HEK293 (cell line): Measurements from ENCODE around the gene ITIH3.

ENCODE experiments used
- GLIS1 ChIP-seq: fragments of 450-650 bp; formaldehyde crosslinking; IDR thresholded peaks from 2 replicates; pipeline ENCODE4 v1.5.1; 2016; ENCODE audit warnings: missing biosample characterization, missing genetic modification characterization
- KLF1 ChIP-seq: fragments of 450-650 bp; formaldehyde crosslinking; IDR thresholded peaks from 2 replicates; pipeline ENCODE4 v1.5.1; 2016; ENCODE audit warnings: missing biosample characterization, missing genetic modification characterization
- MEIS1 ChIP-seq: sonication (generic); formaldehyde crosslinking; IDR thresholded peaks from 2 replicates; pipeline ENCODE4 v1.8.1; 2022; ENCODE audit warnings: missing genetic modification reagents, mild to moderate bottlenecking, borderline replicate concordance
- PATZ1 ChIP-seq: fragments of 450-650 bp; formaldehyde crosslinking; IDR thresholded peaks from 2 replicates; pipeline ENCODE4 v1.5.1; 2016; ENCODE audit warnings: missing biosample characterization, missing genetic modification characterization
- PRDM4 ChIP-seq: fragments of 450-650 bp; formaldehyde crosslinking; IDR thresholded peaks from 2 replicates; pipeline ENCODE4 v1.5.1; 2017; ENCODE audit warnings: missing biosample characterization, missing genetic modification characterization
- RBAK ChIP-seq: fragments of 450-650 bp; formaldehyde crosslinking; IDR thresholded peaks from 2 replicates; pipeline ENCODE4 v1.5.1; 2016; ENCODE audit warnings: missing biosample characterization, missing genetic modification characterization
- SP2 ChIP-seq: fragments of 450-650 bp; formaldehyde crosslinking; IDR thresholded peaks from 2 replicates; pipeline ENCODE4 v1.5.1; 2016; ENCODE audit warnings: missing biosample characterization, missing genetic modification characterization
- TRIM28 ChIP-seq: IDR thresholded peaks from 2 replicates; pipeline ENCODE4 v1.6.1; 2011; ENCODE audit warnings: low read length, control low read depth, borderline replicate concordance
- ZBTB20 ChIP-seq: fragments of 450-650 bp; formaldehyde crosslinking; IDR thresholded peaks from 2 replicates; pipeline ENCODE4 v1.5.1; 2016; ENCODE audit warnings: missing biosample characterization, missing genetic modification characterization
- ZBTB21 ChIP-seq: fragments of 450-650 bp; formaldehyde crosslinking; IDR thresholded peaks from 2 replicates; pipeline ENCODE4 v1.5.1; 2017; ENCODE audit warnings: missing biosample characterization, missing genetic modification characterization
- ZBTB48 ChIP-seq: fragments of 450-650 bp; formaldehyde crosslinking; IDR thresholded peaks from 2 replicates; pipeline ENCODE4 v1.5.1; 2016; ENCODE audit warnings: missing biosample characterization, missing genetic modification characterization
- ZBTB8A ChIP-seq: fragments of 450-650 bp; formaldehyde crosslinking; IDR thresholded peaks from 2 replicates; pipeline ENCODE4 v1.5.1; 2016; ENCODE audit warnings: missing biosample characterization, missing genetic modification characterization
- ZFP41 ChIP-seq: fragments of 450-650 bp; formaldehyde crosslinking; IDR thresholded peaks from 2 replicates; pipeline ENCODE4 v1.5.1; 2016; ENCODE audit warnings: missing biosample characterization, missing genetic modification characterization, borderline replicate concordance
- ZNF112 ChIP-seq: fragments of 450-650 bp; formaldehyde crosslinking; IDR thresholded peaks from 2 replicates; pipeline ENCODE4 v1.5.0; 2017; ENCODE audit warnings: missing biosample characterization, missing genetic modification characterization
- ZNF132 ChIP-seq: fragments of 450-650 bp; formaldehyde crosslinking; IDR thresholded peaks from 2 replicates; pipeline ENCODE4 v1.5.1; 2017; ENCODE audit warnings: missing biosample characterization, missing genetic modification characterization, borderline replicate concordance
- ZNF211 ChIP-seq: fragments of 450-650 bp; formaldehyde crosslinking; IDR thresholded peaks from 2 replicates; pipeline ENCODE4 v1.5.1; 2016; ENCODE audit warnings: low read depth, missing biosample characterization, missing genetic modification characterization
- ZNF214 ChIP-seq: fragments of 450-650 bp; formaldehyde crosslinking; IDR thresholded peaks from 2 replicates; pipeline ENCODE4 v1.5.1; 2017; ENCODE audit warnings: missing biosample characterization, mild to moderate bottlenecking, missing genetic modification characterization, borderline replicate concordance
- ZNF223 ChIP-seq: fragments of 450-650 bp; formaldehyde crosslinking; IDR thresholded peaks from 2 replicates; pipeline ENCODE4 v1.5.1; 2016; ENCODE audit warnings: missing biosample characterization, missing genetic modification characterization
- ZNF23 ChIP-seq: fragments of 450-650 bp; formaldehyde crosslinking; IDR thresholded peaks from 2 replicates; pipeline ENCODE4 v1.5.1; 2016; ENCODE audit warnings: missing biosample characterization, missing genetic modification characterization, borderline replicate concordance
- ZNF274 ChIP-seq, 2 experiments: fragments of 200-500 bp in 1 of 2; fragments of 450-650 bp in 1 of 2; sonication (Bioruptor generic) in 1 of 2; formaldehyde crosslinking in 1 of 2; IDR thresholded peaks; 2 replicates each; pipeline versions ENCODE4 v1.5.1 to v1.6.1; 2014 to 2016; ENCODE audit warnings: borderline replicate concordance in 1 of 2, inconsistent platforms in 1 of 2, low read length in 1 of 2, missing biosample characterization in 1 of 2, missing genetic modification characterization in 1 of 2
- ZNF302 ChIP-seq: fragments of 450-650 bp; formaldehyde crosslinking; IDR thresholded peaks from 2 replicates; pipeline ENCODE4 v1.5.1; 2016; ENCODE audit warnings: missing biosample characterization, missing genetic modification characterization, low read depth
- ZNF311 ChIP-seq: fragments of 450-650 bp; formaldehyde crosslinking; IDR thresholded peaks from 2 replicates; pipeline ENCODE4 v1.5.1; 2017; ENCODE audit warnings: missing biosample characterization, missing genetic modification characterization, borderline replicate concordance
- ZNF335 ChIP-seq: fragments of 450-650 bp; formaldehyde crosslinking; conservative IDR thresholded peaks from 2 replicates; pipeline ENCODE4 v1.5.1; 2016; ENCODE audit warnings: missing biosample characterization, missing genetic modification characterization
- ZNF341 ChIP-seq: fragments of 450-650 bp; formaldehyde crosslinking; IDR thresholded peaks from 2 replicates; pipeline ENCODE4; 2016; ENCODE audit warnings: low read depth, missing biosample characterization, missing genetic modification characterization
- ZNF37A ChIP-seq: fragments of 450-650 bp; IDR thresholded peaks from 2 replicates; pipeline ENCODE4 v1.5.1; 2018; ENCODE audit warnings: missing biosample characterization, missing genetic modification characterization
- ZNF391 ChIP-seq: fragments of 450-650 bp; formaldehyde crosslinking; IDR thresholded peaks from 2 replicates; pipeline ENCODE4 v1.5.1; 2016; ENCODE audit warnings: low read depth, missing biosample characterization, missing genetic modification characterization, borderline replicate concordance
- ZNF394 ChIP-seq: fragments of 450-650 bp; formaldehyde crosslinking; IDR thresholded peaks from 2 replicates; pipeline ENCODE4 v1.5.1; 2016; ENCODE audit warnings: missing biosample characterization, missing genetic modification characterization, mild to moderate bottlenecking, moderate library complexity, borderline replicate concordance
- ZNF555 ChIP-seq: fragments of 450-650 bp; formaldehyde crosslinking; conservative IDR thresholded peaks from 2 replicates; pipeline ENCODE4 v1.5.1; 2017; ENCODE audit warnings: missing biosample characterization, mild to moderate bottlenecking, missing genetic modification characterization, inconsistent platforms
- ZNF560 ChIP-seq: fragments of 450-650 bp; formaldehyde crosslinking; IDR thresholded peaks from 2 replicates; pipeline ENCODE4 v1.5.1; 2017; ENCODE audit warnings: missing biosample characterization, missing genetic modification characterization, borderline replicate concordance
- ZNF596 ChIP-seq: fragments of 450-650 bp; IDR thresholded peaks from 2 replicates; pipeline ENCODE4 v1.5.0; 2018; ENCODE audit warnings: missing biosample characterization, mild to moderate bottlenecking, missing genetic modification characterization, moderate library complexity
- ZNF600 ChIP-seq: fragments of 450-650 bp; formaldehyde crosslinking; IDR thresholded peaks from 2 replicates; pipeline ENCODE4 v1.5.1; 2016; ENCODE audit warnings: missing biosample characterization, missing genetic modification characterization
- ZNF629 ChIP-seq: fragments of 450-650 bp; formaldehyde crosslinking; IDR thresholded peaks from 2 replicates; pipeline ENCODE4 v1.5.1; 2017; ENCODE audit warnings: missing biosample characterization, missing genetic modification characterization
- ZNF658 ChIP-seq: fragments of 450-650 bp; formaldehyde crosslinking; IDR thresholded peaks from 2 replicates; pipeline ENCODE4; 2016; ENCODE audit warnings: missing biosample characterization, missing genetic modification characterization
- ZNF660 ChIP-seq: fragments of 450-650 bp; IDR thresholded peaks from 2 replicates; pipeline ENCODE4 v1.5.1; 2018; ENCODE audit warnings: missing biosample characterization, mild to moderate bottlenecking, missing genetic modification characterization
- ZNF76 ChIP-seq: fragments of 450-650 bp; formaldehyde crosslinking; IDR thresholded peaks from 2 replicates; pipeline ENCODE4; 2016; ENCODE audit warnings: low read depth, missing biosample characterization, missing genetic modification characterization, borderline replicate concordance
- ZNF768 ChIP-seq: fragments of 450-650 bp; formaldehyde crosslinking; IDR thresholded peaks from 2 replicates; pipeline ENCODE4 v1.5.1; 2018; ENCODE audit warnings: missing biosample characterization, mild to moderate bottlenecking, missing genetic modification characterization
- ZNF792 ChIP-seq: fragments of 450-650 bp; formaldehyde crosslinking; IDR thresholded peaks from 2 replicates; pipeline ENCODE4 v1.5.1; 2016; ENCODE audit warnings: missing biosample characterization, missing genetic modification characterization
- ZNF830 ChIP-seq: fragments of 450-650 bp; IDR thresholded peaks from 2 replicates; pipeline ENCODE4 v1.5.0; 2018; ENCODE audit warnings: missing biosample characterization, missing genetic modification characterization, low read depth, mild to moderate bottlenecking, moderate library complexity

The ITIH3 gene

DNA sequence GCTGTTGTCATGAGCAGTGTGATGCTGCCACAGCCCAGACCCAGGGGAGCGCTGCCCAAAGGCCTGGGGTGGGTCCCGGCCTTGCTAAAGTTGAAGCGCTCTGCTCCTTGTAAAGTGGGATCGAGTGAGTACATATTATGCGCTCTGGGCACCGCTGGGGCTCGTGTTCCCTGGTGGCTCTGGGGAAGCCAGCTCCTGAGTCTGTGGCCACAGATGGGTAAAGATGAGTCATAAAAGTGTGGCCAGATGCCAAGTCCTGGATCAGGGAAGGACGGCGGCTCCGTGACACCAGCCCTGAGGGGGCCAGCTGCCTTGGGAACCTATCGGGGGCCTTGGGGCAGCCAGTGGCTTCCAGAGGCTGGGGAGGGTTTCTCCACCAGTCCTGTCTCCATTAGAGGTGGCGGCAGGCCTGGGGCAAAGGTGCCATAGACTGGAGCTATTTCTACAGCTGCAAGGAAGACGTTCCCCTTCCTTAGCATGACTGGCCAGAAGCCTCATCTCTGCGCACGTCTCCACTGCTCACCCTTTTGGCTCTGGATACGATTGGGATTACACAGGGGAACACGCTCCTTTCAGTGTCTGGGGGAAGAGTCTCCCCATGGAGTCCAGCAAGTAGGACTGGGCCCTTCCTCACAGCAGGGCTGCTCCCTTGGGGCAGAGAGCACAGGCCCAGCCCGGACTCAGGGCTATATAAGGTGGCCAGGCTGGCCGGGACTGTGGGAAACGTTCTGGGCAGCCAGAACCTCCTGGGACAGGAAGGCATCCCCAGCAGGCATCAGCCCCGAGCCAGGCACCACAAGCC, 37.1 kb downstream of the ITIH3 start (continued):
- TF ChIP-seq ZNF391 (tag by site-specific recombination) (no peak), ZNF658 (tag by site-specific recombination) (no peak), SP2 (tag by site-specific recombination) (no peak), ZNF132 (tag by site-specific recombination) (no peak), ZNF23 (no peak), TRIM28 (no peak), ZNF76 (peak; percentile 19; the same call in 1 of the 2 replicates), ZNF596 (no peak), ZNF211 (tag by site-specific recombination) (no peak), ZNF600 (tag by site-specific recombination) (peak; percentile 72), ZNF629 (tag by site-specific recombination) (no peak), ZNF660 (peak; percentile 57; the same call in 1 of the 2 replicates), ZNF302 (tag by site-specific recombination) (no peak), ZNF768 (no peak), RBAK (tag by site-specific recombination) (no peak), PATZ1 (tag by site-specific recombination) (peak; percentile 81; the same call in 1 of the 2 replicates), ZNF214 (tag by site-specific recombination) (no peak), ZBTB8A (no peak), ZNF560 (no peak), ZNF394 (tag by site-specific recombination) (no peak), ZNF335 (tag by site-specific recombination) (peak; percentile 44), ZBTB20 (tag by site-specific recombination) (peak; percentile 36; the same call in 1 of the 2 replicates), PRDM4 (tag by site-specific recombination) (no peak), ZNF830 (no peak), MEIS1 (CRISPR knock-in tag) (no peak), GLIS1 (peak; percentile 52; the same call in 1 of the 2 replicates), ZNF311 (tag by site-specific recombination) (no peak), KLF1 (tag by site-specific recombination) (no peak), ZBTB48 (tag by site-specific recombination) (peak; percentile 71), ZNF274 (IDR thresholded peaks at IDR 0.05; ENCODE audit: low read length) (no peak), ZNF274 (tag by site-specific recombination; IDR thresholded peaks at IDR 0.05; ENCODE audit: borderline replicate concordance) (no peak), ZFP41 (tag by site-specific recombination) (no peak), ZNF341 (tag by site-specific recombination) (0 out of 2 replicates have a peak, but pooled peaks have one; percentile 2), ZNF112 (tag by site-specific recombination) (no peak), ZBTB21 (tag by site-specific recombination) (no peak), ZNF792 (tag by site-specific recombination) (no peak), ZNF37A (no peak), ZNF555 (tag by site-specific recombination) (no peak), ZNF223 (tag by site-specific recombination) (no peak)
